K562 (cell line): ENCODE data around the gene PGF. TPM values are rescaled to one million over a fixed set of nuclear protein-coding genes. Genes with fewer than 3 reads are reported as not detected.

Experiments used
- ATAC-seq: fragments of 200-7000 bp; cut with Tn5 transposase; 3 replicates; pipeline ENCODE4 v1.9.1; 2020; ENCODE audit warnings: moderate library complexity
- BruUV-seq: library from RNA; stranded (reverse); fragments of 400-500 nt; replicated peaks from 2 replicates; lab custom pipeline; 2021; lab: Mats Ljungman, UMichigan
- CTCF ChIA-PET: fragments of 300-600 bp; formaldehyde crosslinking; extraction: SDS; loops from one replicate; lab custom pipeline; 2021; ENCODE audit warnings: low intra/inter-chr PET ratio; lab: Yijun Ruan, JAX
- POLR2A ChIA-PET: fragments of 300-600, 350-650 bp; sonication (Branson Sonifier 250); formaldehyde crosslinking; extraction: SDS; loops from one replicate; lab custom pipeline; 2021; ENCODE audit warnings: antibody characterized with exemption, inconsistent platforms; lab: Yijun Ruan, JAX
- DNase-seq, 4 experiments: peaks; one replicate each; pipeline versions ENCODE4 v3.0.0 to v3.0.0-alpha.2; 2011 to 2018; ENCODE audit warnings: low spot score in 3 of 4, mixed read lengths in 3 of 4; ENCODE audit errors: extremely low read depth in 1 of 4
- FAIRE-seq: peaks from 2 replicates; lab custom pipeline; 2011; peaks lifted over from hg19 to GRCh38; lab: Jason Lieb, UNC
- H2AFZ ChIP-seq: 2 replicates; pipeline ENCODE4 v1.6.0; 2011; ENCODE audit warnings: low read depth, low read length, control low read depth, inconsistent platforms
- H3K27ac ChIP-seq: fragments of 200-600 bp; 3 replicates; pipeline ENCODE4 v1.8.0; 2011; ENCODE audit warnings: low read depth, mild to moderate bottlenecking, control low read depth, inconsistent platforms, low read length, moderate library complexity, mixed read lengths; ENCODE audit errors: extremely low read depth
- H3K27me3 ChIP-seq, 2 experiments: fragments of 300-600 bp in 1 of 2; 2 replicates in 1 of 2; 3 replicates in 1 of 2; pipeline versions ENCODE4 v1.6.0 to v1.8.0; 2011; ENCODE audit warnings: inconsistent platforms in 2 of 2, low read length in 2 of 2, mild to moderate bottlenecking in 1 of 2, mixed read lengths in 1 of 2, moderate library complexity in 1 of 2; ENCODE audit not compliant: control insufficient read depth in 2 of 2, insufficient read depth in 2 of 2
- H3K36me3 ChIP-seq: fragments of 300-600 bp; 3 replicates; pipeline ENCODE4 v1.8.0; 2011; ENCODE audit warnings: mild to moderate bottlenecking, low read length, inconsistent platforms; ENCODE audit not compliant: control insufficient read depth, insufficient read depth
- H3K4me1 ChIP-seq, 2 experiments: fragments of 200-600 bp in 1 of 2; replicated peaks in 1 of 2; 2 replicates in 1 of 2; 3 replicates in 1 of 2; pipeline versions ENCODE4 v1.5.1 to v1.8.0; 2011; ENCODE audit warnings: inconsistent platforms in 2 of 2, low read length in 2 of 2, mild to moderate bottlenecking in 1 of 2, mixed read lengths in 1 of 2, moderate library complexity in 1 of 2; ENCODE audit not compliant: control insufficient read depth in 2 of 2, insufficient read depth in 2 of 2
- H3K4me2 ChIP-seq: 2 replicates; pipeline ENCODE4 v1.6.1; 2011; ENCODE audit warnings: low read length, control low read depth, inconsistent platforms, mixed read lengths; ENCODE audit not compliant: insufficient read depth
- H3K4me3 ChIP-seq: fragments of 200-600 bp; sonication (generic), shearing (Covaris generic); 2 replicates; pipeline ENCODE4 v1.5.1; 2016; ENCODE audit warnings: control low read depth, inconsistent platforms
- H3K79me2 ChIP-seq: fragments of 200-600 bp; 3 replicates; pipeline ENCODE4 v1.8.0; 2011; ENCODE audit warnings: low read length, inconsistent platforms; ENCODE audit not compliant: control insufficient read depth, insufficient read depth
- H3K9ac ChIP-seq, 2 experiments: 2 replicates each; pipeline versions ENCODE4 v1.6.0 to v1.6.1; 2011; ENCODE audit warnings: low read depth in 2 of 2, low read length in 2 of 2, control low read depth in 1 of 2, inconsistent platforms in 1 of 2, mild to moderate bottlenecking in 1 of 2, mixed read lengths in 1 of 2; ENCODE audit not compliant: insufficient read depth in 1 of 2
- H3K9me1 ChIP-seq: one replicate; pipeline ENCODE4 v1.6.0; 2011; ENCODE audit warnings: inconsistent platforms, mild to moderate bottlenecking, low read length, moderate library complexity; ENCODE audit not compliant: control insufficient read depth, insufficient read depth
- H3K9me3 ChIP-seq: replicated peaks from 2 replicates; pipeline ENCODE4 v1.5.1; 2011; ENCODE audit warnings: low read depth, low read length, inconsistent platforms; ENCODE audit not compliant: control insufficient read depth, insufficient read depth
- H4K20me1 ChIP-seq: replicated peaks from 2 replicates; pipeline ENCODE4 v1.6.1; 2011; ENCODE audit warnings: low read length, inconsistent platforms, mixed read lengths; ENCODE audit not compliant: control insufficient read depth, insufficient read depth
- CHD1 ChIP-seq: fragments of 200-600 bp; sonication (generic); IDR thresholded peaks from one replicate; pipeline ENCODE4 v1.6.1; 2012; ENCODE audit warnings: mild to moderate bottlenecking, moderate library complexity, low read length, inconsistent platforms
- ERF ChIP-seq: fragments of 450-650 bp; formaldehyde crosslinking; IDR thresholded peaks from 2 replicates; pipeline ENCODE4 v1.4.0; 2020; ENCODE audit warnings: mild to moderate bottlenecking, mixed read lengths
- ESRRA ChIP-seq: fragments of 450-650 bp; IDR thresholded peaks from 2 replicates; pipeline ENCODE4 v1.6.1; 2014; ENCODE audit warnings: low read depth, mild to moderate bottlenecking, moderate library complexity, borderline replicate concordance
- EZH2 ChIP-seq: IDR thresholded peaks from 2 replicates; pipeline ENCODE4 v1.6.1; 2012; ENCODE audit warnings: low read depth, mild to moderate bottlenecking, inconsistent platforms, low read length, borderline replicate concordance
- HEY1 ChIP-seq: fragments of 250-450 bp; sonication (Bioruptor Pico); IDR thresholded peaks from 2 replicates; pipeline ENCODE4 v1.5.0; 2020; ENCODE audit warnings: mild to moderate bottlenecking, moderate library complexity, borderline replicate concordance
- IFI16 ChIP-seq: fragments of 250-450 bp; sonication (Bioruptor Pico); IDR thresholded peaks from 2 replicates; pipeline ENCODE4 v2.1.2; 2022; ENCODE audit warnings: mild to moderate bottlenecking, inconsistent platforms
- ILK ChIP-seq: fragments of 450-650 bp; IDR thresholded peaks from 2 replicates; pipeline ENCODE4 v1.6.1; 2016; ENCODE audit warnings: missing genetic modification characterization, low read depth, mild to moderate bottlenecking, missing compliant biosample characterization, moderate library complexity, borderline replicate concordance
- KLF16 ChIP-seq: IDR thresholded peaks from 2 replicates; pipeline ENCODE4 v1.6.1; 2016; ENCODE audit warnings: antibody characterized with exemption
- NR2C1 ChIP-seq, 2 experiments: fragments of 450-650 bp; IDR thresholded peaks; 2 replicates each; pipeline ENCODE4 v1.6.1; 2017; ENCODE audit warnings: mild to moderate bottlenecking in 2 of 2, antibody characterized with exemption in 1 of 2, inconsistent platforms in 1 of 2, missing compliant biosample characterization in 1 of 2, missing genetic modification characterization in 1 of 2
- TCF7L2 ChIP-seq: fragments of 150-350 bp; IDR thresholded peaks from 2 replicates; pipeline ENCODE4 v1.6.1; 2016; ENCODE audit warnings: low read depth, mild to moderate bottlenecking, low read length, moderate library complexity
- TEAD4 ChIP-seq, 2 experiments: sonication (generic) in 1 of 2; formaldehyde crosslinking in 1 of 2; IDR thresholded peaks; 2 replicates each; pipeline versions ENCODE4 v1.6.1 to v1.8.0; 2012 to 2022; ENCODE audit warnings: borderline replicate concordance in 1 of 2, inconsistent platforms in 1 of 2, low read length in 1 of 2, mild to moderate bottlenecking in 1 of 2, missing genetic modification reagents in 1 of 2
- TOE1 ChIP-seq, 2 experiments: fragments of 450-650 bp in 1 of 2; sonication (generic) in 1 of 2; formaldehyde crosslinking in 1 of 2; IDR thresholded peaks; 2 replicates each; pipeline versions ENCODE4 v1.7.1 to v1.8.0; 2016 to 2022; ENCODE audit warnings: borderline replicate concordance in 2 of 2, mild to moderate bottlenecking in 2 of 2, antibody characterized with exemption in 1 of 2, inconsistent platforms in 1 of 2, low read depth in 1 of 2, missing genetic modification reagents in 1 of 2, moderate library complexity in 1 of 2
- ZNF75A ChIP-seq: fragments of 450-650 bp; formaldehyde crosslinking; IDR thresholded peaks from 2 replicates; pipeline ENCODE4 v1.4.0; 2020; ENCODE audit warnings: mild to moderate bottlenecking
- WGBS: fragments of 100-300 bp; shearing (Covaris generic); methylation state at CpG from one replicate; pipeline ENCODE4 v1.1.6; 2016; ENCODE audit warnings: low coverage, mixed read lengths; ENCODE audit not compliant: insufficient coverage; ENCODE audit errors: missing lambda C conversion rate; 5-methylcytosine and 5-hydroxymethylcytosine counted together
- in situ Hi-C: fragments of 300-500 bp; cut with MboI; formaldehyde crosslinking; loops from 4 replicates; pipeline ENCODE4 v1.15.0; 2018; ENCODE audit warnings: inconsistent platforms, mixed read lengths
- intact Hi-C: fragments of 100-400 bp; cut with micrococcal nuclease; formaldehyde crosslinking; loops from 2 replicates; pipeline ENCODE4 v1.14.2; 2022
- polyA plus RNA-seq, 8 experiments: library from polyadenylated mRNA; depleted of rRNA in 4 of 8; stranded (reverse) in 5 of 8; unstranded in 3 of 8; fragments of >200 nt; fragmentation: Nextera tagmentation in 2 of 8; fragmentation: Illumina TruSeq in 1 of 8; extraction: Ambion mirVana in 2 of 8; extraction: Trizol in 1 of 8; gene quantifications; 2 replicates each; pipeline versions ENCODE4 v1.2.1 to v1.2.3, GENCODE V29; 2011 to 2014; ENCODE audit warnings: inconsistent platforms in 1 of 8, missing spikeins in 1 of 8
- total RNA-seq, 7 experiments: library from RNA; depleted of rRNA in 6 of 7; stranded (reverse); fragments of >200 nt in 6 of 7; fragmentation: Illumina TruSeq in 2 of 7; extraction: Trizol in 2 of 7; gene quantifications; 2 replicates each; pipeline versions ENCODE4 v1.2.1 to v1.2.3, GENCODE V29; 2011 to 2021; ENCODE audit warnings: low replicate concordance in 1 of 7
- TF ChIP-seq, protein P1 (sequence below), 2 experiments: IDR thresholded peaks in 1 of 2; conservative IDR thresholded peaks in 1 of 2; 2 replicates each; pipeline ENCODE4 v1.6.1; 2016; ENCODE audit warnings: low read depth in 2 of 2, mild to moderate bottlenecking in 1 of 2, missing compliant biosample characterization in 1 of 2, missing genetic modification characterization in 1 of 2, moderate library complexity in 1 of 2

The PGF gene
- total and polyA plus RNA-seq, 9 of the 15 experiments (the other 6 are each of a cell fraction or from before 2014, with no cell fraction given): 0.04 to 0.44 (median 0.18) TPM

- no peaks in the 10 kb centered on the region for H4K20me1 ChIP-seq
- CTCF ChIA-PET: no interaction called here
- no peak overlapping the region for H3K4me2 ChIP-seq
- H3K27me3 ChIP-seq: no peaks in the 10 kb centered on the region
- H3K4me1 ChIP-seq: peaks cover 0 to 55% of the 10 kb centered on the region in 2 experiments; a peak in 3 of 5 replicates
- no peak for DNase-seq
- no peaks in the 10 kb centered on the region for H3K36me3 ChIP-seq
- H3K4me3 ChIP-seq: no peak overlapping the region
- intact Hi-C loops: no loop called here
- no peaks in the 10 kb centered on the region for H3K9me3 ChIP-seq
- TF ChIP-seq NR2C1 (IDR thresholded peaks at IDR 0.05) (no peak), NR2C1 (tag; IDR thresholded peaks at IDR 0.05) (no peak), TOE1 (IDR thresholded peaks at IDR 0.05; ENCODE audit: borderline replicate concordance) (no peak), TOE1 (CRISPR knock-in tag; IDR thresholded peaks at IDR 0.05; ENCODE audit: borderline replicate concordance, low read depth) (no peak), TEAD4 (IDR thresholded peaks at IDR 0.05; ENCODE audit: low read length) (no peak), TEAD4 (CRISPR knock-in tag; IDR thresholded peaks at IDR 0.05; ENCODE audit: borderline replicate concordance) (no peak), EZH2 (no peak), ESRRA (no peak), KLF16 (no peak), ERF (no peak), ZNF75A (CRISPR knock-in tag) (no peak), IFI16 (CRISPR knock-in tag) (no peak), HEY1 (CRISPR knock-in tag) (no peak), ILK (no peak), TCF7L2 (no peak), CHD1 (no peak)
- TF ChIP-seq, protein P1, sequence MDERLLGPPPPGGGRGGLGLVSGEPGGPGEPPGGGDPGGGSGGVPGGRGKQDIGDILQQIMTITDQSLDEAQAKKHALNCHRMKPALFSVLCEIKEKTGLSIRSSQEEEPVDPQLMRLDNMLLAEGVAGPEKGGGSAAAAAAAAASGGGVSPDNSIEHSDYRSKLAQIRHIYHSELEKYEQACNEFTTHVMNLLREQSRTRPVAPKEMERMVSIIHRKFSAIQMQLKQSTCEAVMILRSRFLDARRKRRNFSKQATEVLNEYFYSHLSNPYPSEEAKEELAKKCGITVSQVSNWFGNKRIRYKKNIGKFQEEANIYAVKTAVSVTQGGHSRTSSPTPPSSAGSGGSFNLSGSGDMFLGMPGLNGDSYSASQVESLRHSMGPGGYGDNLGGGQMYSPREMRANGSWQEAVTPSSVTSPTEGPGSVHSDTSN (CRISPR knock-in tag; IDR thresholded peaks at IDR 0.05; ENCODE audit: low read depth): no peak
- TF ChIP-seq, protein P1 (tag; conservative IDR thresholded peaks at IDR 0.05; ENCODE audit: low read depth): no peak
- TF ChIP-seq, all 486 proteins: peak for 0
- H3K9ac ChIP-seq: no peak overlapping the region
- H2AFZ ChIP-seq: no peak overlapping the region
- 38% methylated on average over 4 of the region's 5 CpGs for WGBS
- FAIRE-seq: no peak
- no TSS peak for BruUV-seq
- no peaks in the 10 kb centered on the region for H3K9me1 ChIP-seq
- no peaks in the 10 kb centered on the region for H3K79me2 ChIP-seq
- in situ Hi-C loops: no loop called here
- H3K27ac ChIP-seq: no peak overlapping the region
- POLR2A ChIA-PET: interaction anchor here (0.6 to 1.4 kb wide), 2 partner anchors 9 to 367 kb away, joined by 3 to 5 read pairs; no protein-coding TSS in a partner anchor
- ATAC-seq: no peak
These were observed 1.7 kb downstream of the PGF start for GRCh38 chr14:74953686-74954085.
